A549 (cell line): ENCODE measurements around the gene SYNC. TPM values are rescaled to one million over a fixed set of nuclear protein-coding genes. Genes with fewer than 3 reads are reported as not detected.

Source experiments
- ATAC-seq, 2 experiments: fragments of 200-7000 bp in 1 of 2; fragments of >200 bp in 1 of 2; cut with Nextera tagmentation in 1 of 2; cut with Tn5 transposase in 1 of 2; 3 replicates each; pipeline versions ENCODE4 v1.8.0 to v1.9.1; 2018 to 2020; ENCODE audit warnings: mild to moderate bottlenecking in 1 of 2, moderate library complexity in 1 of 2
- CTCF ChIA-PET: fragments of 300-600 bp; sonication (Branson Sonifier 250); formaldehyde crosslinking; extraction: SDS; loops from one replicate; lab custom pipeline; 2021; ENCODE audit warnings: antibody characterized with exemption, inconsistent platforms; lab: Yijun Ruan, JAX
- POLR2A ChIA-PET: fragments of 350-600 bp; formaldehyde crosslinking; extraction: SDS; loops from one replicate; lab custom pipeline; 2021; ENCODE audit warnings: antibody characterized with exemption, inconsistent platforms; lab: Yijun Ruan, JAX
- DNase-seq, 2 experiments: peaks; one replicate each; pipeline versions ENCODE4 v3.0.0 to v3.0.0-alpha.2; 2011 to 2016; ENCODE audit warnings: low read depth in 1 of 2, low spot score in 1 of 2
- FAIRE-seq: peaks from 2 replicates; lab custom pipeline; 2011; peaks lifted over from hg19 to GRCh38; lab: Jason Lieb, UNC
- H3K27ac ChIP-seq, 2 experiments: fragments of >200 bp; sonication (Bioruptor Twin); formaldehyde crosslinking; 3 replicates each; pipeline ENCODE4 v1.5.1; 2016 to 2017
- H3K4me1 ChIP-seq: fragments of >200 bp; sonication (Bioruptor Twin); formaldehyde crosslinking; 3 replicates; pipeline ENCODE4 v1.6.1; 2016
- H3K4me2 ChIP-seq: fragments of >200 bp; sonication (Bioruptor Twin); formaldehyde crosslinking; 3 replicates; pipeline ENCODE4 v1.6.1; 2016
- H3K4me3 ChIP-seq: fragments of >200 bp; sonication (Bioruptor Twin); formaldehyde crosslinking; 3 replicates; pipeline ENCODE4 v1.5.1; 2016
- H3K9me3 ChIP-seq: fragments of >200 bp; sonication (Bioruptor Twin); formaldehyde crosslinking; 3 replicates; pipeline ENCODE4 v1.6.1; 2016
- BHLHE40 ChIP-seq: IDR thresholded peaks from 2 replicates; pipeline ENCODE4 v1.6.1; 2012; ENCODE audit warnings: low read depth, low read length, inconsistent platforms
- CEBPB ChIP-seq, 2 experiments: fragments of >200 bp in 1 of 2; sonication (Bioruptor Twin) in 1 of 2; formaldehyde crosslinking in 1 of 2; IDR thresholded peaks; 2 replicates each; pipeline ENCODE4 v1.6.1; 2012 to 2016
- CHD4 ChIP-seq: fragments of 200-600 bp; sonication (generic); IDR thresholded peaks from 2 replicates; pipeline ENCODE4 v1.6.1; 2016; ENCODE audit warnings: antibody characterized with exemption, mild to moderate bottlenecking, borderline replicate concordance
- EHF ChIP-seq: fragments of 250-450 bp; sonication (Bioruptor Pico); IDR thresholded peaks from 2 replicates; pipeline ENCODE4 v1.5.0; 2020; ENCODE audit warnings: mild to moderate bottlenecking
- ELK1 ChIP-seq: fragments of 150-350 bp; IDR thresholded peaks from 2 replicates; pipeline ENCODE4 v1.6.1; 2014; ENCODE audit warnings: low read depth, mild to moderate bottlenecking, low read length
- EP300 ChIP-seq, 2 experiments: fragments of >200 bp; sonication (Bioruptor Twin); formaldehyde crosslinking; IDR thresholded peaks; 2 replicates in 1 of 2; 3 replicates in 1 of 2; pipeline ENCODE4 v1.6.1; 2016 to 2017
- ESRRA ChIP-seq: fragments of 150-350 bp; IDR thresholded peaks from 2 replicates; pipeline ENCODE4 v1.6.1; 2014; ENCODE audit warnings: mild to moderate bottlenecking, low read length, borderline replicate concordance
- FOSB ChIP-seq: fragments of 250-450 bp; sonication (Bioruptor Pico); IDR thresholded peaks from 2 replicates; pipeline ENCODE4 v1.5.0; 2020; ENCODE audit warnings: mild to moderate bottlenecking, moderate library complexity
- FOXS1 ChIP-seq: fragments of 250-450 bp; sonication (Bioruptor Pico); IDR thresholded peaks from 2 replicates; pipeline ENCODE4 v1.5.0; 2020; ENCODE audit warnings: mild to moderate bottlenecking, moderate library complexity
- HES2 ChIP-seq: fragments of >200 bp; sonication (Bioruptor Twin); formaldehyde crosslinking; IDR thresholded peaks from 2 replicates; pipeline ENCODE4 v1.6.1; 2016
- HEYL ChIP-seq: fragments of 250-450 bp; sonication (Bioruptor Pico); IDR thresholded peaks from 2 replicates; pipeline ENCODE4 v1.8.0; 2021; ENCODE audit warnings: mild to moderate bottlenecking, moderate library complexity
- HMGXB4 ChIP-seq: fragments of 250-450 bp; sonication (Bioruptor Pico); IDR thresholded peaks from 2 replicates; pipeline ENCODE4 v1.5.0; 2021; ENCODE audit warnings: mild to moderate bottlenecking, moderate library complexity, borderline replicate concordance
- JUN ChIP-seq, 2 experiments: fragments of >200 bp; sonication (Bioruptor Twin); formaldehyde crosslinking; IDR thresholded peaks; 2 replicates in 1 of 2; 3 replicates in 1 of 2; pipeline ENCODE4 v1.6.1; 2016 to 2017
- MAFK ChIP-seq: fragments of 450-650 bp; IDR thresholded peaks from 2 replicates; pipeline ENCODE4 v1.6.1; 2014; ENCODE audit not compliant: partially characterized antibody
- MYC ChIP-seq: IDR thresholded peaks from 2 replicates; pipeline ENCODE4 v1.6.1; 2012; ENCODE audit warnings: mild to moderate bottlenecking, inconsistent platforms, low read length, improper control_type of control experiment, borderline replicate concordance
- NPAS2 ChIP-seq: fragments of 250-450 bp; sonication (Bioruptor Pico); IDR thresholded peaks from 2 replicates; pipeline ENCODE4 v1.8.0; 2022; ENCODE audit warnings: mild to moderate bottlenecking, moderate library complexity, borderline replicate concordance
- NR3C1 ChIP-seq: fragments of >200 bp; sonication (Bioruptor Twin); formaldehyde crosslinking; IDR thresholded peaks from 3 replicates; pipeline ENCODE4 v1.6.1; 2017
- PBX3 ChIP-seq: IDR thresholded peaks from 2 replicates; pipeline ENCODE4 v1.6.1; 2012
- PHF8 ChIP-seq: fragments of 200-600 bp; sonication (generic); IDR thresholded peaks from 2 replicates; pipeline ENCODE4 v1.6.1; 2016; ENCODE audit warnings: low read depth, mild to moderate bottlenecking, antibody characterized with exemption, moderate library complexity, borderline replicate concordance
- POLR2AphosphoS2 ChIP-seq: conservative IDR thresholded peaks from 2 replicates; pipeline ENCODE4 v1.6.1; 2012; ENCODE audit warnings: low read length, improper control_type of control experiment, inconsistent platforms
- USF2 ChIP-seq: fragments of 450-650 bp; IDR thresholded peaks from 2 replicates; pipeline ENCODE4 v1.6.1; 2014; ENCODE audit warnings: antibody characterized with exemption
- WGBS: methylation state at CpG from one replicate; pipeline ENCODE4 v1.1.6; 2017; ENCODE audit errors: missing lambda C conversion rate; 5-methylcytosine and 5-hydroxymethylcytosine counted together
- polyA plus RNA-seq, 4 experiments: library from polyadenylated mRNA; depleted of rRNA in 3 of 4; stranded (reverse); fragments of >200 nt; fragmentation: RNase III in 1 of 4; extraction: RNeasy Plus Mini Kit Qiagen cat#74134 plus additional on column Dnase treatment in 1 of 4; gene quantifications; 2 replicates in 3 of 4; 3 replicates in 1 of 4; pipeline ENCODE4 v1.2.3, GENCODE V29; 2011 to 2017
- TF ChIP-seq, protein P1 (sequence below): IDR thresholded peaks from 2 replicates; pipeline ENCODE4 v1.6.1; 2012

Gene SYNC
- polyA plus RNA-seq, 2 of the 4 experiments (the other 2 are of a cell fraction): 7.7 to 12.0 TPM

GRCh38 chr1:32724678-32725614 is 22.4 kb upstream of the SYNC start (continued):
- TF ChIP-seq CHD4 (no peak), BHLHE40 (no peak), ELK1 (no peak), FOXS1 (CRISPR knock-in tag) (no peak), MYC (no peak), PBX3 (0 out of 2 replicates have a peak, but pooled peaks have one; percentile 38)

DNA sequence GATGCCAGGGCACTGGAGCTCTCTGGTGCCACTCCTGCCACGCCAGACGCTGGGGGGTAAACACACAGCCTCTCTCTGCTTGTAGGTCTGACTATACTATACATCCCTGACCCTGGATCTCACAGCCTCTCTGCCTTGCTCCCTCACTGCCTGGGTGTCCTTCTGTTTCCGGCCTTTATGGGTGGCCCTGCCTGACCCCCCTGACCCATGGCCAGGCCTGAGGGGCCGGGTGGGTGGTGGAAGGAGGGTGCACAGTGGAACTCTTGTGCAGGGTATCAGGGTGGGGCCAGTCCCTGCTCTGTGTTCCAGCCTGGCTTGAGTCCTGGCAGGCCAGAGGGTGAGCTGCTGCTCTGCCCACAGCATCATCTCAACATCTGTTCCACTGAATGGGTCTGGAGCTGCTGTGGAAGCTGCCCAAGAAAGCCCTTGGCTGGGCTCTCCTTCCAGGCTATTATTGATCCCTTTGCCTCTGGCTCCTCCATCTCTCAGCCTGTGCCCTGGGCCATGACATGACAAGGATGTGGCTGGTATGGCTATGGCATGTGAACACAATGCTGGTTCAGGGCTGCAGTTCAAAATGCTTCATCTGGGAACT is 17.2 kb upstream of the SYNC start:
- Histone ChIP-seq H3K4me2 (no peak overlapping the region), H3K4me1 (peaks cover 34% of the 10 kb centered on the region), H3K27ac (peak overlapping the region in 1 of 2 experiments; percentile 52; a peak in 3 of 6 replicates), H3K4me3 (no peak overlapping the region), H3K9me3 (no peaks in the 10 kb centered on the region)
- WGBS: 82% methylated on average over 3 of the region's 4 CpGs
- ChIA-PET POLR2A (no interaction called here), CTCF (interaction anchor here (0.6 to 1.8 kb wide), 3 partner anchors 14 to 207 kb away, joined by 4 read pairs; no protein-coding TSS in a partner anchor)
- TF ChIP-seq HEYL (CRISPR knock-in tag): no peak
- no peak for TF ChIP-seq USF2
- TF ChIP-seq JUN (IDR thresholded peaks at IDR 0.05): no peak
- TF ChIP-seq, protein P1, sequence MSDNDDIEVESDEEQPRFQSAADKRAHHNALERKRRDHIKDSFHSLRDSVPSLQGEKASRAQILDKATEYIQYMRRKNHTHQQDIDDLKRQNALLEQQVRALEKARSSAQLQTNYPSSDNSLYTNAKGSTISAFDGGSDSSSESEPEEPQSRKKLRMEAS: no peak
- no peak for TF ChIP-seq FOSB (CRISPR knock-in tag)
- TF ChIP-seq BHLHE40: no peak
- TF ChIP-seq CEBPB (IDR thresholded peaks at IDR 0.05): no peak
- TF ChIP-seq EP300 (IDR thresholded peaks at IDR 0.05): no peak
- TF ChIP-seq ESRRA: no peak
- TF ChIP-seq NR3C1: no peak
- no peak for TF ChIP-seq PHF8
- no peak for TF ChIP-seq HES2
- TF ChIP-seq POLR2AphosphoS2: no peak
- TF ChIP-seq EHF: no peak
- no peak for TF ChIP-seq NPAS2 (CRISPR knock-in tag)
- TF ChIP-seq HMGXB4 (CRISPR knock-in tag): no peak
- no peak for TF ChIP-seq MAFK
- no peak for TF ChIP-seq ELK1
- ATAC-seq (no peak), DNase-seq (no peak), FAIRE-seq (no peak)
